ENCODE results near the gene FAM83D. TPM values are rescaled to one million over a fixed set of nuclear protein-coding genes. Genes with fewer than 3 reads are reported as not detected.

FAM83D gene
- total RNA-seq, 4 donors from 2014 or later = 93.9 to 311 (median 211) TPM

GRCh38 chr20:38946836-38947235 lies 20.6 kb downstream of the FAM83D start:
- WGBS = 88% methylated on average over 3 of the region's 3 CpGs
- H3K36me3 ChIP-seq = peaks cover 0 to 89% (median 9%) of the 10 kb centered on the region in 4 donors
- no peaks in the 10 kb centered on the region for H3K27me3 ChIP-seq
- TF ChIP-seq POLR2A (IDR thresholded peaks at IDR 0.05; ENCODE audit: low read depth) = no peak
- TF ChIP-seq POLR2AphosphoS5 (IDR thresholded peaks at IDR 0.05) = no peak
- TF ChIP-seq CTCF (IDR thresholded peaks at IDR 0.05) = no peak
- TF ChIP-seq EP300 (IDR thresholded peaks at IDR 0.05) = no peak
- no peak overlapping the region for H3K4me3 ChIP-seq
- no peak overlapping the region for H3K27ac ChIP-seq (replicated peaks in 1 of 4)
- DNase-seq (ENCODE audit: extremely low spot score) = no peak
- intact Hi-C loops (cut with DNase I) = no loop called here
- H3K4me1 ChIP-seq = no peaks in the 10 kb centered on the region
- H3K9me3 ChIP-seq = no peaks in the 10 kb centered on the region

- TF ChIP-seq CTCF (IDR thresholded peaks at IDR 0.05) (no peak), POLR2AphosphoS5 (IDR thresholded peaks at IDR 0.05) (peak in 1 of 2 donors; percentile 41)
- no peak for DNase-seq (ENCODE audit: extremely low spot score)
- Histone ChIP-seq H3K27ac (replicated peaks in 1 of 4) (no peak overlapping the region), H3K4me3 (no peak overlapping the region), H3K9me3 (no peaks in the 10 kb centered on the region), H3K4me1 (no peaks in the 10 kb centered on the region), H3K27me3 (no peaks in the 10 kb centered on the region), H3K36me3 (peaks cover 0 to 88% (median 9%) of the 10 kb centered on the region in 4 donors)
- intact Hi-C loops (cut with DNase I) = no loop called here
- WGBS = 79% methylated on average over 7 of the region's 7 CpGs
Observed at GRCh38 chr20:38947931-38948362, 21.7 kb downstream of the FAM83D start.

- no peak for TF ChIP-seq POLR2A (IDR thresholded peaks at IDR 0.05; ENCODE audit: low read depth)
- TF ChIP-seq POLR2AphosphoS5 (IDR thresholded peaks at IDR 0.05) = peak in 1 of 2 donors; percentile 21
- TF ChIP-seq EP300 (IDR thresholded peaks at IDR 0.05) = no peak
- peak overlapping the region in 2 of 4 donors; percentile 10 to 20 for H3K27ac ChIP-seq (replicated peaks in 1 of 4)
- intact Hi-C loops (cut with DNase I) = no loop called here
- H3K9me3 ChIP-seq = no peaks in the 10 kb centered on the region
- H3K4me3 ChIP-seq = no peak overlapping the region
- WGBS = 69% methylated on average over 2 of the region's 2 CpGs
- H3K4me1 ChIP-seq = no peaks in the 10 kb centered on the region
- peaks cover 0 to 70% (median 7%) of the 10 kb centered on the region in 4 donors for H3K36me3 ChIP-seq
- no peak for DNase-seq (ENCODE audit: extremely low spot score)
- no peaks in the 10 kb centered on the region for H3K27me3 ChIP-seq
Observed at GRCh38 chr20:38950254-38950653, 24.0 kb downstream of the FAM83D start.

- no peak overlapping the region for H3K4me3 ChIP-seq
- no peaks in the 10 kb centered on the region for H3K4me1 ChIP-seq
- intact Hi-C loops (cut with DNase I) = no loop called here
- H3K27me3 ChIP-seq = no peaks in the 10 kb centered on the region
- TF ChIP-seq EP300 (IDR thresholded peaks at IDR 0.05) (no peak), POLR2AphosphoS5 (IDR thresholded peaks at IDR 0.05) (no peak), POLR2A (IDR thresholded peaks at IDR 0.05; ENCODE audit: low read depth) (no peak), CTCF (IDR thresholded peaks at IDR 0.05) (no peak)
- H3K27ac ChIP-seq (replicated peaks in 1 of 4) = no peak overlapping the region
- H3K9me3 ChIP-seq = no peaks in the 10 kb centered on the region
- no peak for DNase-seq (ENCODE audit: extremely low spot score)
- WGBS = 90% methylated on average over 9 of the region's 9 CpGs
- peaks cover 0 to 64% (median 7%) of the 10 kb centered on the region in 4 donors for H3K36me3 ChIP-seq
Observed at GRCh38 chr20:38951611-38952010, 25.4 kb downstream of the FAM83D start.

- Histone ChIP-seq H3K4me1 (no peaks in the 10 kb centered on the region), H3K9me3 (no peaks in the 10 kb centered on the region), H3K27me3 (no peaks in the 10 kb centered on the region), H3K27ac (replicated peaks in 1 of 4) (no peak overlapping the region), H3K36me3 (peaks cover 0 to 59% (median 7%) of the 10 kb centered on the region in 4 donors), H3K4me3 (no peak overlapping the region)
- intact Hi-C loops (cut with DNase I) = no loop called here
- no peak for DNase-seq (ENCODE audit: extremely low spot score)
- peak in 1 of 2 donors; percentile 11 for TF ChIP-seq POLR2AphosphoS5 (IDR thresholded peaks at IDR 0.05)
- TF ChIP-seq POLR2A (IDR thresholded peaks at IDR 0.05; ENCODE audit: low read depth) = no peak
- 98% methylated on average over 6 of the region's 6 CpGs for WGBS
Observed at GRCh38 chr20:38952153-38952552, 25.9 kb downstream of the FAM83D start.

All from esophagus muscularis mucosa (tissue), 4 donors.